ENCODE measurements around the gene WIPF2.
A peak's percentile ranks its signal among the peaks of the same experiment; 100 is the strongest.
"Not testable (repeated sequence)": the region's sequence is repeated elsewhere in the genome, so short reads cannot be mapped to it uniquely, and the experiment has no call there.

The WIPF2 gene

DNA sequence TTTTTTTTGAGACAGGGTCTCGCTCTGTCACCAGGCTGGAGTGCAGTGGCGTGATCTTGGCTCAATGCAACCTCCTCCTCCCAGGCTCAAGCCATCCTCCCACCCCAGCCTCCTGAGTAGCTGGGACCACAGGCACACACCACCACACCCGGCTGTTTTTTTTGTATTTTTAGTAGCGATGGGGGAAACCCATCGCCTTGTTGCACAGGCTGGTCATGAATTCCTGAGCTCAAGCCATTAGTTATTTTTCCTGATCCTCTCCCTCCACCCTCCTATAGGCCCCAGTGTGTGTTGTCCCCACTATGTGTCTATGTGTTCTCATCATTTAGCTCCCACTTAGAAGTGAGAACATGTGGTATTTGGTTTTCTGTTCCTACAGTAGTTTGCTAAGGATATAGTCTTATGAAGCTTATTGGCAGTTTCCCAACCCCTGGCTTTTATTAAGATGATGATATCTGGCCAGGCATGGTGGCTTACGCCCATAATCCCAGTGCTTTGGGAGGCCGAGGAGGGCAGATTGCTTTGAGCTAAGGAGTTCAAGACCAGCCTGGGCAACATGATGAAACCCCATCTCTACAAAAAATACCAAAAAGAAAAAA is 80.2 kb downstream of the WIPF2 start:
- DNase-seq = peak; percentile 64

DNA sequence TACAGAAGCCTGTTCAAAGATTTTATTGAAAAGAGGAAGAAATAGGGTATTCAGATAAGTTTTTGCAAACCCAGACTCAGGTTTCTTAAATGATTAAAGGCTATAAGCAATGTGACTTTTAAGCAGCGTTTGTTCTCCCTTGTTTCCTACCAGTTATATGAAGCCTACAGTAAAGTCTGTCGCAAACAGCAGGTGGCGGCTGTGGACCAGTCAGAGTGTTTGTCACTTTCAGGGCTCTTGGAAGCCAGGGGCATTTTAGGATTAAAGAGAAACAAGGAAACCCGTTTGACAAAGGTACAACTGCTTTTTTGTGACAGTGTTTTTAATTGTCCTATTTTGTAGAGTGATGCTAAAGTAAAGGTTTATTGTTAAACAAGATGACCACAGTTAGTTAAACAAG is 82.2 kb downstream of the WIPF2 start:
- DNase-seq = no peak

DNA sequence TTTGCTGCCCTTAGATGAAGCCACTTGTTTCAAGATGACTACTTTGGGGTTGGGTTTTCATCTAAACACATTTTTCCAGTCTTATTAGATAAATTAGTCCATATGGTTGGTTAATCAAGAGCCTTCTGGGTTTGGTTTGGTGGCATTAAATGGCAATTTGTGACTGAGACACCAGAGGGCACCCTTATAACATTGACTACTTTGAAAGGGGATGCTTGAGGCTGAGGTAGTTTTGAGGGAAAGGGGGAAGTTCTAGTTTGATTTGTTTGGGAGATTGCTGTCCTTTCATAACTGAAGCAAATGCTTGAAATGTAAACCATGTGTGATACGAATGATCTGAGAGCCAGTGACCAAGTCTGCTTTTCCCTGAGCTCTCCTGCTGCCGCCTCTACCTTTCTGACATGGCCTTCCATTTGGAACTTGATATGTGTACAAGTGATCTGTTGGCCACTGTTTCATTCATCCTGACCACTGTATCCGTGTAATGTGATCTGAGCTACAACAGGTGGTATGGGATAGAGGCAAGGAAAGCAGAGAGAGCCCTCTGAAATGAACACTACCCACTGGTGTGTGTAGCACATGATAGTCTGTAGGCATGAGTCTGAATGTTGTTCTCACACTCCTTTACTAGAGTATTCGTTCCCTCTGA is 84.0 kb downstream of the WIPF2 start:
- DNase-seq = peak; percentile 80

DNA sequence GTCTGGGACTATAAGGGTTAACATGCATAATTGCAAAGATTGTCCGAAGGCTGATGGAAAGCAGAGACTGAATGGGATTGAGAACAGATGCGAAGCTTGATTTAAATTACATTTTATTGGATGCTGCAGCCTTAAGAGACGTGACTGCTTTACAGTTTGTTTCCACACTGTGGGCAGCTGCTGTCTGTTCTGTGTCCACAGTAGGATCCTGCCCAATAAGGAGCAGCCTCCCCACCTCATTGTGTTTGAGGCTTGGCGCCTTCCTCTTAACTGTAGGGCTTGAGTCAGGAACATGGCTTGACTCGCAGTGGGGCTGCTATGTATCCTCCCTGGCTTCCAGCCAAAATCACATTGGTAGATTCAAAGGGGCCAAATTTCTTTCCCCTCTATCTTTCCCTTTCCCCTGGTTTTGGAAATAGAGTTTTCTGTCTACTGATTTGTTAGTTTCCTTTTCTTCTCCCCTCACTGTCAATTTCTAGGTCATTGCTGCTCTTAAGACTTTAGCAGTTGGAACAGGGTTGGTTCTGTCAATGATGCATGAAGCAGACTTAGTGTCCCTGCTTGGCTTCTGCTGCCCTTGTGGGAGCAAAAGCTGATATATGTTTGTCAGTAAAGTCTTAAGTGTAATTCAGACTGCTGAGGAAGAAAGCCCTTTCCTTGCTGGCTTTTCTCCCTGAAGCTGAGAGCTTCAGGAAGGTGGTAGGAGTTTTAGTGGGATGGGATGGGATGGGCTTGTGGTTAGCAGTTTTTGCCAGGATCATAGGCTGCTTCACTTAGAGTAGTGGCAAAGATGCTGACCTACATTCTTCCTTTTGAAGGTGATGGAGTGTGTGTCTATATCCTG is 84.8 kb downstream of the WIPF2 start:
- peak; percentile 98 for DNase-seq

DNA sequence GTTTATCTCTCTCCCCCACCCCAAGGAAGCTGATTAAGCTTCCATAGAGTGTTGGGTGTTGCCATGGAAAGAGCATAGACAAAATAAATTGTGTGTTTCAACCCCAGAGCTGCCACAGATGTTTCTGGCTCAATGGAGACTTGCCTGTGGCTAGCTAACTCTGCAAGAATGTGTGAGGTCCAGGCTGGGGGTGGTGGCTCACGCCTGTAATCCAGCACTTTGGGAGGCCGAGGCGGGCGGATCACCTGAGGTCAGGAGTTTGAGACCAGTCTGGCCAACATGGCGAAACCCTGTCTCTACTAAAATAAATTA is 85.4 kb downstream of the WIPF2 start:
- not testable (repeated sequence) for DNase-seq

DNA sequence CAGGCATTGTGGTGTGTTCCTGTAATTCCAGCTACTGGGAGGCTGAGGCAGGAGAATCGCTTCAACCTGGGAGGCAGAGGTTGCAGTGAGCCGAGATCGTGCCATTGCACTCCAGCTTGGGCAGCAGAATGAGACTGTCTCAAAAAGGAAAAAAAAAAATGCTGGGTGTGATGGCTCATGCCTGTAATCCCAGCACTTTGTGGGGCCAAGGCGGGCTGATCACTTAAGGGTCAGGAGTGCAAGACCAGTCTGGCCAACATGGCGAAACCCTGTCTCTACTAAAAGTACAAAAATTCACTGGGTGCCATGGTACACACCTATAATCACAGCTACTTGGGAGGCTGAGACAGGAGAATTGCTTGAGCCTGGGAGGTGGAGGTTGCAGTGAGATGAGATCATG is 85.8 kb downstream of the WIPF2 start:
- not testable (repeated sequence) for DNase-seq

DNA sequence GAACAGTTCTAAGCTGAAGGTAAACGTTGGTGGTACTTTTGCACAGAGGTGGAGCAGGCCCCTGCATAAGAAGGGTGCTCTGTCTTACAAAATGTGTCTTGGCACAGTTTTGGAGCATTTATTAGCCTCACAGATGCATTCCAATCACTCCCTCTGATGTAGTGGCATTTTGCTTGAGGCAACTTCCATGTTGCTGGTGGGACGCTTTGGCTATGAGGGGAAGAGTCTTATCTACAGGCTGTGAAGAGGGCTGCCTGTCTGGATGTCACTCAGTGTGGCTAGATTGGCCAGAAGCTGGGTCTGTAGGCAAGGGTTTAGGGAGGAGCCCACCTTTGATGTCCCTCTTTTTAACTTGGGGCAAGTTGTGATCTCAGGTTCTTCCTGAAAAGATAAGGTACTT is 87.3 kb downstream of the WIPF2 start:
- DNase-seq = no peak

DNA sequence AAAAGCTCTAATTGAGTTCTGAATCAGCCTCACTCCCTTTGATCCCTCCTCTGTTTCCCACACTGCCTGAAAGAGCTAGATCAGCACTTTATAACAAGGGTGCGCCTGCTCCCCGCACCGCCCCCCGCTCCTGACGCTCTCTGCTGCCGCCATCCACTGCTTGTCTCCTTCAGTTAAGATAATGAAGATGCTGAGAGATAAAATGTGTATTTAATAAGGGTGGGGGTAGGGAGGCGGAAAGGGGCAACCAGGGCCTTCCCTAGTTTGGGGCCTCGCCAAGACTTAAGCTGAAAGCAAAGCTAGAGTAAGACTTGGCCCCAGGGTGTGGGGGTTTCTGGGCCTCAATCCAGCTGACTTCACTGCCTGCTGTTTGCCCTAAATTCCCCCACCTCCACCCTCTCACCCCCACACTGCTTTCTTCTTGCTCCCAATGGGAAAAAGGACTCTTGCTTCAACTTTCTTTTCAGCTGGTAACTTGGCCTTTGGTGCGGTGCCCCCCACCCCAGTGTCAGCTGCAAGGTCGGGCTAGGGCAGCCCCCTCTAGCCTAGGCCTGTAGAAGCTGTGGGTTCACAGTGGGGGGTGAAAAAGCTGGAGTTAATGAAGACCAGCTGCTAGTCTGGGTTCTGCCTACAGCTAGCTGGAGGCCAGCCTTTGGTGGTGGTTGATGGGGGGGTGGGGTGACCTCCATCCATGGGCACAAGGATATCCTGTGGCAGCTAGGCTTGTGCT is 88.1 kb downstream of the WIPF2 start:
- DNase-seq = peak; percentile 97

DNA sequence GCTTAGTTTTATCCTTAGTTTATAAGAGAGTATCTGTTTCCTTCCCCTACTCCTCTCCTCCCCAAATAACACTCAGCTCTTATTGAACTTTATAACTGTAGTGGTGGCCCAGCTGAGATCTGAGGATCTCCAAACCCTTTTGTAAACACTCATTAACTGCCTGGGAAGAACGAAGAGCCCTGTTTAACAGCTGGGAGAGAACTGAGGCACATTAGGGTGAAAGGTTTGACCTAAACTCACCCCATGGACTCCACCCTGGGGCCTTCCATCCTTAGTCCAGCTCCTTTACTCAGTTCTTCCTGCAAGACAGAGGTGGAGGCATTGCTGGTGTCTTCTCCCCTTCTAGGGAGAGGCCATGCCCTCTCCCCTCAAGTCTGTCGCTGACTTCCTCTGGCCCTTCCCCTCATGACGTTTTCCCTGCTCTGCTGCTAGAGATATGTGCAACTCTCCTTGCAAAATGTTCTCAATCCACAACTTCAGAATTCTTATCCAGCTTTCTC is 88.7 kb downstream of the WIPF2 start:
- DNase-seq = no peak

DNA sequence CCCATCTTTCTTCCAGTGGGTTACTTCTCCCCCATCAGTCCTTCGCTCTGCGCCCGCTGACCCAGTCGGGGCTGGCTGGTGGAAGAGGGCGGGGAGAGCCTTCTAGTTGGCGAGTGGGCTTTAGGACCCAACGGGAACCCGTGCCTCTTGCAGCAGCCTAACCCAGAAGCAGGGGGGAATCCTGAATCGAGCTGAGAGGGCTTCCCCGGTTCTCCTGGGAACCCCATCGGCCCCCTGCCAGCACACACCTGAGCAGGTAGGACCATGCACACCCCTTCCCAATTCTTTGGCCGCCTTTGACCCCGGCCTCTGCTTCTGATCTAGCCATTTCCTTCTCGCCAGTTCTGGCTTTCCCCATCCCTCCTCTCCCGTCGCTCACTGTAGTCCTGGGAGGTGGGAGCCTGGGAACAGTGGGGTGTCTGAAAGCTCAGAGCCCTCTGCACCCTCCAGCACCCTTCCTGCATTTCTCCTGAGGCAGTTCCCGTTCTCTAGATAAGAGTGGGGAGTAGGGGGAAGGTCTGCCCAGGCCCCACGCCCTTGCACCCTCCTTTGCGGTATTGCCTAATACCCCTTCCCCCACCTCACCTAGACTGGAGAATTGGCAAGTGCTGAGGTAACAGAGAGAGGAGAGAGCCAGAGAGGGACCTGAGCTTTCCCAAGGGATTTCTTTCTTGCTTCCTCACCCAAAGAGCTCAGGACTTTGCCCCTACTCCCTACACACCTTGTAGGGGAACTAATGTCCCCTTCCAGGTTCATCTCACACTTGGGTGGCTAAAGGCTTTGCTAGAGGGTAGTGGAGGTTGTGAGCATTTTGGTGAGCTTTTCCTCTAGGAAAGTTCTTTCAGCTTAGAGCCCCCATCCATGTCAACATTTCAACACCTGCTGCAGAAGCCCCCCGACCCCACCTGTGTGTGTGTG is 90.2 kb downstream of the WIPF2 start, which contains the start of gene RARA:
Gene RARA, plus strand, starts transcription at position 150 of the 918 bp plus-strand sequence. CDS start 22,039 bp downstream, outside the sequence.
- DNase-seq = no peak

DNA sequence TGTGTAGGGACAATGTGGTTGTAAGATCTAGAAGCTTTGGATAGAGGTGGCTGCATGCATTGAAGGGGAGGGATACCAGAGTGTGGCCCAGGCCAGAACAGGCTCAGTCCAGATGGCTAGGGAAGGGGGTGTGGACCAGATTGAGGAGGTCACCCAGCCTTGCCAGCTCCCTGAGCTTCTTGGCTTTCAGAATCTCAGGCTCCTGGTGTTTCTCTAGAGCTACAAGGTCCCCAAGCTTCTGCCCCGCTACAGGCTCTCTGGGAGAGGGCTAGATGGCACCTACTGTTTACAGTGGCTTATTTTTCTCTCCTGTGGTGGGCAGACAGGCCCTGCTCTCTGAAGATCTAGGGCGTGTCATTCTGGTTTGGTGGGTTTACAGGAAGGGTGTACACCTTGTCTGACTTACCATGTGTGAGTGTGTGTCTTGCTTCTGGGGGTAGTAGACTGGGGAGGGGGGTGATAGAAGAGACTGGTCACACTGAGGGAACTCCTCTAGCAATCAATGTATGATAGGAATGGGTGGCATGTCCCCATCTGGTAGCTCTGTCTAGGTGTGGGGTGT is 90.9 kb downstream of the WIPF2 start:
- DNase-seq = no peak

DNA sequence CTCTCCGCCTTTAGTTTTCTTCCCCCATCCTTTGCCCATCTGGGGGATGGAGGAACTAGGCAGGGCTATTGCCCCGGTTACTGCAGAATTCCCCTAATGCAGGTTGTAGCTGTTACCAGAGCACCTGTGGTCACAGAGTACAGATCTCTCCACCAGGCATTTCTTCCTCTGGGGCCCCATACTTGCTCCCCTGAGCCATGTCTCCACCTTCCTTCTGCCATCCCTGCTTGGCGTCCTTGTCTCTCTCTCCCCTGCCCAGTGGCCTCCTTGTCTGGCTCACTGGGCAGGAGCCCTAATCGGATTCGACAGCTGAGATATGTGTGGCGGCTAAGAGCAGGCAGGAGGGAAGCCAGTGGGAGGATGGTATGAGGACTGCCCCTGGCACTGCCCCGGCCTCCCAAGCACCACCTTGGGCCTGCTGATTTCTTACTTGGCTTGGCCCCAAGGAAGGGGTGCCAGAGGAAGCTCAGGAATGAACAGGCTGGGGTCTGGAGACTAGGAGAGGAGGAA is 91.8 kb downstream of the WIPF2 start:
- no peak for DNase-seq

DNA sequence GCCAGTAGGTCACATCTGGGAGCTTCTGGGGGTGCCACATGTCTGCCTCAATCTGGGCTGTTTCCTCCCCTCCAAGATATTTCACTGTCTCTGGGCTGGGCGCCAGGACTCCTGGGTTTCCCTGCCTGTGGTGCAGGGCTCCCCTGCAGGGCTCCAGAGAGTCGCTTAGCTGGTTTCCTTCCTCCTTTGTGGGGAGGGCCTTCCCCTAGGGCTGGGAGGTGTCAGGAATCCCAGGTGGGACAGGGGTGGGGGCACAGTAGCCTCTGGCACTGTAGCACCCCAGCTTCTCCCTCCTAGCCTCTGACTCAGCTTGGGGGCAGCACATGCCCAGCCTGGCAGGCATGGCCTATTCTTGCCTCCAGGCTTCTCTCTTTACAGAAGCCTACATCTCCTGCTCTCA is 92.5 kb downstream of the WIPF2 start:
- DNase-seq = no peak

DNA sequence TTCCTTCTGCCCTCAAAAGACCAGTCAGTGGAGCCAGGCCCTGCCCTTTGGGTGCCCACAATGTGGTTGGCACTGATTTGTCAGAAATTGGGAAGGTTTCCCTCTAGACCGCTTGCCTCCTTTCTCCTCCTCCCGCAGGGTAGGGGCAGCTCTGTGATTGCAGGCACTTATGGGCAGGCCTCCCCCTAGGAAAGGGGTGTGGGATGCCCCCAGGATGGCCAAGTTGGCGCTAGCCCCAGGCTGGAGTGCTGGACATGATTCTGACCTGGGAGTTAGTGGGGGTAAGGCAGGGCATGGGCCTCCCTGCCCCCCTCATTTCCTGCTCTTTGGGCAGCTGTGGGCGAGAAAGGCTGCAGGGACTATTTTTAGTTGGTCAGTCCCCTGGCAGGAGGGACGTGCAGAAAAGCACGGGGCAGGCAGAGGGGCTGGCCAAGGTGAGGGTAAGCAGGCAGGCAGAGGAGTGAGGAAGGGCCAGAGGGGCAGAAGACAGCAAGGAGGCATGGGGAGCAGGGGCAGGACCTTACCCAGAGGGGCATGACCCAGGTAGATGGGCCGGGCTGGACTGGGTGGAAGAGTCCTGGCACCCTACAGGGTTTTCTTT is 93.1 kb downstream of the WIPF2 start:
- no peak for DNase-seq

DNA sequence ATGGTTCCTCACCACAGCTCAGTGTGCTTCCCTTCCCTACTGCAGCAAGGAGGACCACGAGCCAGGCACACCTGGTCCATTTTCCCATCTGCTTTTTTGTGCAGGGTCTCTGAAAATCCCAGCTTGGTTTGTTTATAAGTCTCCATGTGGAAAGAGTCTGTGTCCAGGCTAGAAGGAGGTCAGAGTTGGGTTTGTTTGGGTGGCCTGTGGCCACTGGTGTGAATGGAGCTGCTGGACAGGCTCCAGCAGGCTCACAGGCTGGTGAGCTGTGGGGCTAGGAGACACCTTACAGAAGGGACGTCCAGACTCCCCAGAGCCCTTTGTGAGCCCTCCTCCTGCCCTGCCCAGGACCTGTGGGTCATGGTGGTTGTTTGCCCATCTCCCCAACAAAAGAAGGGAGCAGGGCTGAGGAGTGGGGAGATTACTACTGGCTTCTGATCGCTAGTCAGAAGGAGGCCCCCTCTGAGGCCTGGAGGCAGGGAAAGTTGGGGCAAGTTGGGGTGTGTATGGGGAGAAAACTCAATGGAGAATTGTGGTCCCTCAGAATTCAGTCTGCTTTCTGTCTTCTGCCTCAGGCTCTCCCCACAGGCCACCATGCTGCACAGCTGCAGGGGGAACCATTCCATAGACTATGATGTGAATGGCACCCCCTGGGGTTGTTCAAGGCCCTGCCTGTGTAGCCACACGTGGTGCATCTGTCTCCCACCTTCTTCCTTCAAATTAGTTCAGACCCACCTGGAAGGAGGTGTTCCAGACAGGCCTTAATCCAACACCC is 94.0 kb downstream of the WIPF2 start:
- DNase-seq = no peak

DNA sequence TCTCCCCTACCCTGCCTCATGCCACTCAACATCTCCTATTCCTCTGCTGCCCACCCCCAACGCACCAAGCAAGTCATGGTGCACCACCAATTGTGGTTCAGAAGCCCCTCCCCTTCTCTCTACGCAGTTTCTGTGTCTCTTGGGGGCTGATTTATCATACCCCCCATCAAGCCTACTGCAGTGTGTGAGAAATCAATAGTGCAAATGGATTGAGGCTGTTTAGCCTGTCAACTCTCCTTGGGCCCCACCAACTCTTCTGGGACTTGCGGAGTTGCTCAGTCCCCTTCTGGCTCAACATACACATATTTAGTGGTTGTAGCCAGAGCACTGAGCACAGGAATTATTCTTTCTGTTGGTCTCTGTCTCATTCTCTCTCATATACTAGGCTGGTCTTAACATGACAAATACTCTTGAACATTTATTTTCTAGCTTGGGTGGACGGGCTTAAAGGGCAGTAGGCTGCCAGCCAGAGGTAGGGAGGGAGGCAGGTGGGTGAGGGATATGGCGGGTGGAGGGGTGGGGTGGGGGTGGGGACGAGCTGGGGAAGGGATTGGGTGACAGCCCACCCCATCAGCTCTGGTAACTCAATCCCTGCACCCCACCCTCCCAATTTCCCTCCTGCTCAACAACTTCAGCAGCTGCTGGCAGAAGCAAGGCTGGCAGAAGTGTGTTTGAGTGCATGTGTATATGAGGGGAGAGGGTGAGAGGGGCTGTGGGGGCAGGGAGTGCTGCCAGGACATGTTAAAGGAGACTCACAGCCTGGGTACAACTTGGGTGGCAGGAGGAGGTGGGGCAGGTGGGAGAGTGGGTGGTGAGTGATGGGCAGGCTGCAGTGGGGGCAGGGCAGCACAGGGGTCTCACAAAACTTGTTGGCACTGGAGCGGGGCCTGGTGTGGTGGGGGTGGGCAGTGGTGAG is 94.8 kb downstream of the WIPF2 start:
- DNase-seq = peak; percentile 52

DNA sequence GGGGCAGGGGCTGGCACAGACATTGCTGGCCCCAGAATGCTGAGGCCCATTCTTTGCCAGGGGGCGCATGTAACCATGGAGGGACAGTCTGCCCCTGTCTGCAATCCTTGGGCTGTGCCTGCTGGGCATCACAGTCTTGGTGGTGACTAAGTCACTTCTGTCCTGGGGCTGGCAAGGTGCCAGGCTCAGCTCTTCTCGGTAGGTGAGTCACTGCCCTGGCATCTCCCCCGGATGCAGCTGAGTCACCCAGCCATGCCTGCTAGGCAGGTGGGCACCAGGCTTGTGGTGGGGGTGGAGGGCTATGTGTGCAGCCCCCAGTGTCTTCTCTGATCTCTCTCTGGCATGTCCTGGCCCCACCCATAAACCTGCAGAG is 95.5 kb downstream of the WIPF2 start:
- DNase-seq = peak; percentile 87

DNA sequence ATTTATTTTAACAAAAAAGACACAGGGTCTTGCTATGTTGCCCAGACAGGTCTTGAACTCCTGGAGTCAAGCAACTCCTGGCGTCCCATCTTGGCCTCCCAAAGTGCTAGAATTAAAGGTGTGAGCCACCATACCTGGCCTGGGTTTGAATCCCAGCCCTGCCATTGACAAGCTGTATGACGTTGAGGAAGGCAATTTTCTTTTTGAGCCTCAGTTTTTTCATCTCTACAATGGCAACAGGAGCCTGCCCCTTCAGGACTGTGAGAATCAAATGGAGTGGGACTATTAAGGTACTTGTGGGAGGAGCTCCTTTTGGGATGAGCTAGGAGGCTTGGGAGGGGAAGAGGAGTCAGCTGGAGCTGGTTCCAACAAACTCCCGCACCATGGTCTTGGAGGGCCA is 96.1 kb downstream of the WIPF2 start:
- DNase-seq = no peak

Measured in fibroblast of skin of abdomen (primary cell).